MM.1S (cell line): ENCODE results near the gene PLCH2.

Source experiments
- CTCF ChIP-seq: fragments of 300-600 bp; sonication (generic); IDR thresholded peaks from 2 replicates; pipeline ENCODE4 v1.5.1; 2016; ENCODE audit warnings: antibody characterized with exemption, low read length, mixed read lengths
- EZH2 ChIP-seq: fragments of 300-600 bp; sonication (generic); optimal IDR thresholded peaks from 2 replicates; pipeline ENCODE3; 2017; ENCODE audit warnings: low read depth, mild to moderate bottlenecking, antibody characterized with exemption, low read length, mixed read lengths
- EZH2phosphoT487 ChIP-seq: fragments of 300-600 bp; sonication (generic); IDR thresholded peaks from 2 replicates; pipeline ENCODE4 v1.6.1; 2018; ENCODE audit warnings: antibody characterized with exemption, low read length

DNA sequence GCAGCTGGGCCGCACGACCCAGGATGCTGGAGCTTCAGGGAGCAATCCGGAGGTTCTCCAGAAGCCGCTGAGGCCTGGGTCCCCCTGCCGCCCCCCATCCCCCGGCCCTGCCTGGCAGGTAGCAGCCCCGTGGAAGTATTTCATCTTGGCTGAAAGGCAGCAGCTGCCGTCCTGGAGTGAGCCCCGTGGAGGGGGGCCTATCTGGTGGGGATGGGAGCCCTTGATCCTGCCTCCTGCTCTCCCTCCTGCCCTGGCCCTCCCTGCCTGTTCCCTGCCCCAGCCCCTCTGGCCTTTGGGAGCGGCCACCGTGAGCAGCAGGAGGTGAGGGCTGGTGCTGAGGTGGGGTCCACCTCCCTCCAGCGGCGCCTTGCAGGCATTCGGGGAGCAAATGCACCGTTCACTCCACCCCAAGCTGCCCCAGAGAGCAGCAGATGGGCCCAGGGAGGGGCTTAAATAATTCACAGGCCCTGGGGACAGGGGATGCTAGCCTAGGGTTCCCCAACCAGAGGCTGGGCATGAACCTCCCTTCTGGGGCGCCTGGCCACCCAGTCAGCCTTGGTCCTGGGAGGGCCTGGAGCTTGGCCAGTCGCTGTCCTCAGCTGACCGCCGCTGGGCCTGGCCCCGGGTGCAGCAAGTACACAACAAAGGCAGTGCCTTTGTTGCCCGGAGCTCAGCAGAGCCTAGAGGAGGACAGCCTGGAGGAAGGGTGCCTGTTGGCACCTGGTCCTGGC lies 23.7 kb upstream of the PLCH2 start:
- TF ChIP-seq CTCF (no peak), EZH2phosphoT487 (no peak), EZH2 (no peak)
